Mammary microvascular endothelial cell (primary cell): ENCODE data around the gene RBBP4. TPM values are rescaled to one million over a fixed set of nuclear protein-coding genes. Genes with fewer than 3 reads are reported as not detected.

Experiments
- total RNA-seq: library from RNA; depleted of rRNA; stranded (reverse); fragments of >200 nt; gene quantifications from 2 replicates; pipeline ENCODE4 v1.2.3, GENCODE V29; 2015

RBBP4 gene
- total RNA-seq: 113 and 117 TPM in 2 replicates

DNA sequence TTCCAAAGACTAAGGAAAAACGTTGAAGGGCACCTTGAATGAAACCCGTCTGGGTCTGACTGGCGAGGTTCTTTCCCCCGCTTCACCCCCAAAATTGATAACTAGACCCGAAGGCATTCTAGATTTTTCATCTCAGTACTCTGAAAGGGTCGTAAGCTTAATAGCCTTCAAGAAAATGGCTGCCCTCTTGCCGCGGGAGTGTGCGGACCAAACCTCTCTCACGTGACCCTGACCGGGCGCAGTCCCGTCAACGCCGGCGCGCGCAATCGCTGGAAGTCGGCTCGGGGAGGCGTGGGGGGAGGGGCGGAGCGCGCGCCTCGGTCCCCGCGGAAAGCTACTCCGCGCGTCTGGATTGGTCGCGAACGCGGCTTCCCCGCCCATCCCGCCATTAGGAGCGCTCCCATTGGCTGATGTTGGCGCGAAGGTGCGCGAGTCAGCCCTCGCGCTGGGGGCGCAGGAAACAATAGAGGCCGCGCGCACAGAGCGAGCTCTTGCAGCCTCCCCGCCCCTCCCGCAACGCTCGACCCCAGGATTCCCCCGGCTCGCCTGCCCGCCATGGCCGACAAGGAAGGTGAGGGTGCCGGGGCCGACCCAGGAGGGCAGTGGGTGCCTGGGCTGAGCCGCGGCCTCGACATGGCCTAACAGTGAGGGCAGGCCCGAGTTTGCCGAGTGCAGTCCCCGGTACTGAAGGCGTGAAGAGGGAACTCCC is at the start of gene RBBP4:
Gene RBBP4, plus strand, starts transcription at position 457 of the 709 bp plus-strand sequence. Its CDS starts 99 bp downstream, at position 556.

DNA sequence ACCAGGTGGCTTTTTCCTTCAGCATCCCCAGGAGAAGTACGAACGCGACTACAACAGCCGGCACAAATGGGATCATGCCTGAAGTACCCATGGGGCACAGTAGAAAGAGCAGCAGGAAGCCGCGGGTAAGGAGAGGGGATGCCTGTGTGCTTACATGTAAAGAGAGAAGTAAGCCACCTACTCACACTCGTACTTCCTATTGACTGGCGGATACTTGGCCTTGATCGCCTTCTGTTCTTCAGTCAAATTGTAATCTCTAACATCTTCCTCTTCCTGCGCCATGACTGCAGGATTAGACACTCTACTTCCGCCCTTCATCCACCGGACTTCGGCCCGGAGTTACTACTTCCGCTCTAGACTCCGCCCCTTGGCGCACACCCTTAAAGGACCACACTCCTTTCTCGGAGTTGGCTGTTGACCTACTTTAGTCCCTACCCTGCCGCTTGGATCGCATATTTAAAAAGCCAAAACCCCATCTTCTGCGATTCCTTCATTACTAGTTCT is 708 bp upstream of the RBBP4 start, which contains the start of gene ZBTB8OS:
Gene ZBTB8OS, minus strand, starts transcription at position 303 of the 504 bp plus-strand sequence. Its CDS starts 21 bp downstream, at position 282.

GRCh38 chr1:32702599-32703478 is 51.8 kb downstream of the RBBP4 start, which contains the start of gene SYNC:
Gene SYNC (minus strand): TSS chr1:32702770. CDS start chr1:32702660, 110 bp downstream.

Other genes with a start within 250 kb of the RBBP4 start
- under 0.01 TPM in 1 of 2 replicates, not detected in the other for gene ZBTB8B, start 186.1 kb upstream of the RBBP4 start, total RNA-seq
- gene ZBTB8A, start 111.8 kb upstream of the RBBP4 start, total RNA-seq: 3.0 and 3.7 TPM in 2 replicates
- 37.9 and 39.6 TPM in 2 replicates for gene ZBTB8OS, start 658 bp upstream of the RBBP4 start, total RNA-seq
- gene SYNC, start 51.6 kb downstream of the RBBP4 start, total RNA-seq: 6.3 and 10.6 TPM in 2 replicates
- 98.2 and 111 TPM in 2 replicates for gene YARS1, start 166.2 kb downstream of the RBBP4 start, total RNA-seq
- gene S100PBP, start 166.4 kb downstream of the RBBP4 start, total RNA-seq: 14.8 and 16.4 TPM in 2 replicates
- 0.07 TPM in 1 of 2 replicates, not detected in the other for gene FNDC5, start 219.7 kb downstream of the RBBP4 start, total RNA-seq
- not detected in 2 replicates for gene HPCA, start 235.3 kb downstream of the RBBP4 start, total RNA-seq